Gastrocnemius medialis (tissue), 4 donors: ENCODE measurements around the gene FOXP2. TPM values are rescaled to one million over a fixed set of nuclear protein-coding genes. Genes with fewer than 3 reads are reported as not detected.

Experiments used
- ATAC-seq, 2 donors: fragments of 150-250 bp; one replicate each; pipeline ENCODE4 v1.9.1; 2016
- DNase-seq, 2 donors: peaks; one replicate each; pipeline ENCODE4 v3.0.0-alpha.2; 2019
- H3K27ac ChIP-seq, 4 donors: fragments of 200-600 bp; sonication (generic); 1 replicate in 1 of 4; 2 replicates in 3 of 4; pipeline ENCODE4 v1.5.1; 2016 to 2018; ENCODE audit warnings: mild to moderate bottlenecking in 2 of 4, moderate library complexity in 1 of 4
- H3K27me3 ChIP-seq, 3 donors: fragments of 200-600 bp; sonication (generic) in 2 of 3; 1 replicate in 1 of 3; 2 replicates in 2 of 3; pipeline versions ENCODE4 v1.5.1 to v1.6.0; 2016 to 2019; ENCODE audit warnings: mild to moderate bottlenecking in 1 of 3, moderate library complexity in 1 of 3
- H3K36me3 ChIP-seq, 2 donors: fragments of 200-600 bp; sonication (generic) in 1 of 2; one replicate each; pipeline ENCODE4 v1.5.1; 2017 to 2018
- H3K4me1 ChIP-seq, 2 donors: fragments of 200-600 bp; sonication (generic) in 1 of 2; one replicate each; pipeline ENCODE4 v1.5.1; 2016 to 2017; ENCODE audit warnings: mild to moderate bottlenecking in 2 of 2
- H3K4me3 ChIP-seq, 4 donors: fragments of 200-600 bp; sonication (generic) in 3 of 4; 1 replicate in 1 of 4; 2 replicates in 3 of 4; pipeline ENCODE4 v1.5.1; 2016 to 2019; ENCODE audit warnings: mild to moderate bottlenecking in 2 of 4
- H3K9me3 ChIP-seq, 3 donors: fragments of 200-600 bp; sonication (generic) in 2 of 3; 1 replicate in 1 of 3; 2 replicates in 2 of 3; pipeline ENCODE4 v1.5.1; 2016 to 2019
- CTCF ChIP-seq, 5 experiments: fragments of 450-650 bp in 3 of 5; fragments of 200-600 bp in 2 of 5; sonication (generic) in 2 of 5; IDR thresholded peaks in 4 of 5; conservative IDR thresholded peaks in 1 of 5; 1 replicate in 4 of 5; 2 replicates in 1 of 5; pipeline ENCODE4 v1.5.1; 2016 to 2019; ENCODE audit warnings: antibody characterized with exemption in 5 of 5, mild to moderate bottlenecking in 3 of 5, moderate library complexity in 3 of 5
- POLR2A ChIP-seq, 2 donors: fragments of 450-650 bp; IDR thresholded peaks; one replicate each; pipeline ENCODE4 v1.6.1; 2017; ENCODE audit warnings: antibody characterized with exemption in 2 of 2, mild to moderate bottlenecking in 2 of 2, moderate library complexity in 2 of 2
- in situ Hi-C, 4 donors: fragments of 200-750 bp; cut with MboI; loops; one replicate each; pipeline versions ENCODE4 v1.15.0 to v1.8.0; 2017; ENCODE audit warnings: low sequenced_read_pairs in 4 of 4
- intact Hi-C: fragments of 100-400 bp; cut with DNase I; formaldehyde crosslinking; loops from one replicate; pipeline ENCODE4 v1.15.1; 2023; ENCODE audit warnings: low total_unique reads
- total RNA-seq, 4 donors: library from RNA; depleted of rRNA; stranded (reverse); fragments of >200 nt; gene quantifications; one replicate each; pipeline versions ENCODE4 v1.1.0 to v1.2.3, GENCODE V29; 2016

FOXP2 gene
- total RNA-seq, 4 donors from 2014 or later: 4.9 to 16.9 (median 7.5) TPM

DNA sequence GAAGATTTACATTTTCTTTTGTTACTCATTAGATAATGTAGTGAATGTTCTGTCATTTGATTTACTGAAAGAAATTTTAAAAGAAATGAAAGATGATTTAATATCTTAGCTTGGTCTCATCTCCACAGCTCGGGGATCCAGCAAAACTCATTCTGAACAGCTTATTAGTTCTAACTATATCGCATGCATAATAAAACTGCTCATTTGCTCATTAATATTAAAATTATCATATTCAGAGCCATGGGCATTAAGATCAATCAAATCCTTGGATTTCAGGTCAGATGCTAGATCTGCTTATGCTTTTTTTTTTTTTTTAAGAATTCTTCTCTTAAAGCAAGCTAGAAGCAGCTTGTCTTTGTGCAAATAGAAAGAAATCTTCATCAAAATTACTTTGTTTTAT, 246.1 kb downstream of the FOXP2 start:
- ATAC-seq (no peak), DNase-seq (no peak)
- Histone ChIP-seq H3K27ac (no peak overlapping the region), H3K4me1 (peaks cover 0 to 6% of the 10 kb centered on the region in 2 donors), H3K4me3 (no peak overlapping the region), H3K36me3 (no peaks in the 10 kb centered on the region), H3K9me3 (no peaks in the 10 kb centered on the region), H3K27me3 (no peaks in the 10 kb centered on the region)
- TF ChIP-seq CTCF (IDR thresholded peaks at IDR 0.05 in 4 of 5, conservative IDR thresholded peaks at IDR 0.05 in 1 of 5) (no peak), POLR2A (IDR thresholded peaks at IDR 0.05) (no peak)
- intact Hi-C loops: no loop called here
- in situ Hi-C loops: no loop called here

GRCh38 chr7:114662002-114662677, 247.5 kb downstream of the FOXP2 start:
- ATAC-seq: no peak
- Histone ChIP-seq H3K4me1 (no peaks in the 10 kb centered on the region), H3K27ac (no peak overlapping the region), H3K9me3 (no peaks in the 10 kb centered on the region), H3K27me3 (no peaks in the 10 kb centered on the region), H3K36me3 (no peaks in the 10 kb centered on the region), H3K4me3 (no peak overlapping the region)
- in situ Hi-C loops (no loop called here), intact Hi-C loops (no loop called here)
- DNase-seq: no peak
- TF ChIP-seq CTCF (IDR thresholded peaks at IDR 0.05 in 4 of 5, conservative IDR thresholded peaks at IDR 0.05 in 1 of 5): no peak
- TF ChIP-seq POLR2A (IDR thresholded peaks at IDR 0.05): no peak

GRCh38 chr7:114663502-114663901, 248.9 kb downstream of the FOXP2 start:
- Histone ChIP-seq H3K9me3 (no peaks in the 10 kb centered on the region), H3K27ac (no peak overlapping the region), H3K4me3 (no peak overlapping the region), H3K36me3 (no peaks in the 10 kb centered on the region), H3K4me1 (no peaks in the 10 kb centered on the region), H3K27me3 (no peaks in the 10 kb centered on the region)
- in situ Hi-C loops: no loop called here
- intact Hi-C loops: no loop called here
- ATAC-seq (no peak), DNase-seq (no peak)
- TF ChIP-seq POLR2A (IDR thresholded peaks at IDR 0.05) (no peak), CTCF (IDR thresholded peaks at IDR 0.05 in 4 of 5, conservative IDR thresholded peaks at IDR 0.05 in 1 of 5) (no peak)

DNA sequence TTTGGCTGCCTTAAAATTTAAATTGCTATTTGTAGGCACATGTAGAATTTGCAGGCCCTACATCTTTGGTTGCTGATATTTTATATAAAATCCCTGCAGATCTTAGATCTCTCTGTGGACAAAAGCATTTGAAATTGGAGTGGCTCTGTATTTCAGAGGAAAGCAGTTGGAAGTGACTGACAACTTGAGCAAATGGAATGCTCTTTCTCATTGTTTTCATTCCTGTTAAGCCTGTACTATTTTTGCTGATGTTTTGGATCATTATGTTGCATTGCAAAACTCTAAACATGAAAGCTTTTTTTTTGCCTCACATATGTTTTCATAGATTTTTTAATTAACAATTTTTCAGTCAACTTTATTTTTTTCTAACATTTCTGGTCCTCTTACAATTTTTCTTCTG, 256.1 kb downstream of the FOXP2 start:
- DNase-seq (no peak), ATAC-seq (no peak)
- Histone ChIP-seq H3K27ac (no peak overlapping the region), H3K4me1 (no peaks in the 10 kb centered on the region), H3K4me3 (no peak overlapping the region), H3K36me3 (no peaks in the 10 kb centered on the region), H3K9me3 (no peaks in the 10 kb centered on the region), H3K27me3 (no peaks in the 10 kb centered on the region)
- in situ Hi-C loops (no loop called here), intact Hi-C loops (no loop called here)
- TF ChIP-seq CTCF (IDR thresholded peaks at IDR 0.05 in 4 of 5, conservative IDR thresholded peaks at IDR 0.05 in 1 of 5) (no peak), POLR2A (IDR thresholded peaks at IDR 0.05) (no peak)
